Gastrocnemius medialis (tissue), 4 donors: ENCODE data around the gene SAC3D1. TPM values are rescaled to one million over a fixed set of nuclear protein-coding genes. Genes with fewer than 3 reads are reported as not detected.

ENCODE experiments used
- ATAC-seq, 2 donors: fragments of 150-250 bp; one replicate each; pipeline ENCODE4 v1.9.1; 2016
- DNase-seq, 2 donors: peaks; one replicate each; pipeline ENCODE4 v3.0.0-alpha.2; 2019
- H3K27ac ChIP-seq, 4 donors: fragments of 200-600 bp; sonication (generic); 1 replicate in 1 of 4; 2 replicates in 3 of 4; pipeline ENCODE4 v1.5.1; 2016 to 2018; ENCODE audit warnings: mild to moderate bottlenecking in 2 of 4, moderate library complexity in 1 of 4
- H3K27me3 ChIP-seq, 3 donors: fragments of 200-600 bp; sonication (generic) in 2 of 3; 1 replicate in 1 of 3; 2 replicates in 2 of 3; pipeline versions ENCODE4 v1.5.1 to v1.6.0; 2016 to 2019; ENCODE audit warnings: mild to moderate bottlenecking in 1 of 3, moderate library complexity in 1 of 3
- H3K36me3 ChIP-seq, 2 donors: fragments of 200-600 bp; sonication (generic) in 1 of 2; one replicate each; pipeline ENCODE4 v1.5.1; 2017 to 2018
- H3K4me1 ChIP-seq, 2 donors: fragments of 200-600 bp; sonication (generic) in 1 of 2; one replicate each; pipeline ENCODE4 v1.5.1; 2016 to 2017; ENCODE audit warnings: mild to moderate bottlenecking in 2 of 2
- H3K4me3 ChIP-seq, 4 donors: fragments of 200-600 bp; sonication (generic) in 3 of 4; 1 replicate in 1 of 4; 2 replicates in 3 of 4; pipeline ENCODE4 v1.5.1; 2016 to 2019; ENCODE audit warnings: mild to moderate bottlenecking in 2 of 4
- H3K9me3 ChIP-seq, 3 donors: fragments of 200-600 bp; sonication (generic) in 2 of 3; 1 replicate in 1 of 3; 2 replicates in 2 of 3; pipeline ENCODE4 v1.5.1; 2016 to 2019
- CTCF ChIP-seq, 5 experiments: fragments of 450-650 bp in 3 of 5; fragments of 200-600 bp in 2 of 5; sonication (generic) in 2 of 5; IDR thresholded peaks in 4 of 5; conservative IDR thresholded peaks in 1 of 5; 1 replicate in 4 of 5; 2 replicates in 1 of 5; pipeline ENCODE4 v1.5.1; 2016 to 2019; ENCODE audit warnings: antibody characterized with exemption in 5 of 5, mild to moderate bottlenecking in 3 of 5, moderate library complexity in 3 of 5
- POLR2A ChIP-seq, 2 donors: fragments of 450-650 bp; IDR thresholded peaks; one replicate each; pipeline ENCODE4 v1.6.1; 2017; ENCODE audit warnings: antibody characterized with exemption in 2 of 2, mild to moderate bottlenecking in 2 of 2, moderate library complexity in 2 of 2
- in situ Hi-C, 4 donors: fragments of 200-750 bp; cut with MboI; loops; one replicate each; pipeline versions ENCODE4 v1.15.0 to v1.8.0; 2017; ENCODE audit warnings: low sequenced_read_pairs in 4 of 4
- intact Hi-C: fragments of 100-400 bp; cut with DNase I; formaldehyde crosslinking; loops from one replicate; pipeline ENCODE4 v1.15.1; 2023; ENCODE audit warnings: low total_unique reads
- total RNA-seq, 4 donors: library from RNA; depleted of rRNA; stranded (reverse); fragments of >200 nt; gene quantifications; one replicate each; pipeline versions ENCODE4 v1.1.0 to v1.2.3, GENCODE V29; 2016

SAC3D1 gene
- total RNA-seq, 4 donors from 2014 or later, result 9.0 to 27.2 (median 14.4) TPM

GRCh38 chr11:64998141-64998540, 42.9 kb upstream of the SAC3D1 start:
- H3K9me3 ChIP-seq, result no peaks in the 10 kb centered on the region
- H3K4me3 ChIP-seq, result no peak overlapping the region
- TF ChIP-seq POLR2A (IDR thresholded peaks at IDR 0.05) (no peak), CTCF (IDR thresholded peaks at IDR 0.05 in 4 of 5, conservative IDR thresholded peaks at IDR 0.05 in 1 of 5) (no peak)
- peaks cover 9 to 18% of the 10 kb centered on the region in 2 donors for H3K4me1 ChIP-seq
- H3K36me3 ChIP-seq, result no peaks in the 10 kb centered on the region
- H3K27me3 ChIP-seq, result no peaks in the 10 kb centered on the region
- DNase-seq (no peak), ATAC-seq (no peak)
- H3K27ac ChIP-seq, result no peak overlapping the region
- in situ Hi-C loops (no loop called here), intact Hi-C loops (loop anchor here (5.0 kb wide), 2 partner anchors 151 to 189 kb away; no protein-coding TSS in a partner anchor)

- Histone ChIP-seq H3K36me3 (no peaks in the 10 kb centered on the region), H3K27me3 (no peaks in the 10 kb centered on the region), H3K4me3 (no peak overlapping the region), H3K4me1 (peaks cover 9 to 18% of the 10 kb centered on the region in 2 donors), H3K27ac (no peak overlapping the region), H3K9me3 (no peaks in the 10 kb centered on the region)
- ATAC-seq (no peak), DNase-seq (no peak)
- intact Hi-C loops (loop anchor here (5.0 kb wide), 2 partner anchors 152 to 188 kb away; no protein-coding TSS in a partner anchor), in situ Hi-C loops (no loop called here)
- TF ChIP-seq POLR2A (IDR thresholded peaks at IDR 0.05), result no peak
- TF ChIP-seq CTCF (IDR thresholded peaks at IDR 0.05 in 4 of 5, conservative IDR thresholded peaks at IDR 0.05 in 1 of 5), result no peak
Measured at GRCh38 chr11:64998690-64999431, 42.1 kb upstream of the SAC3D1 start.

GRCh38 chr11:64999478-64999877, 41.5 kb upstream of the SAC3D1 start:
- no peaks in the 10 kb centered on the region for H3K36me3 ChIP-seq
- H3K4me1 ChIP-seq, result peaks cover 9 to 18% of the 10 kb centered on the region in 2 donors
- H3K27me3 ChIP-seq, result no peaks in the 10 kb centered on the region
- no peak overlapping the region for H3K4me3 ChIP-seq
- in situ Hi-C loops (no loop called here), intact Hi-C loops (loop anchor here (5.0 kb wide), 2 partner anchors 152 to 188 kb away; no protein-coding TSS in a partner anchor)
- ATAC-seq (no peak), DNase-seq (no peak)
- H3K27ac ChIP-seq, result no peak overlapping the region
- TF ChIP-seq CTCF (IDR thresholded peaks at IDR 0.05 in 4 of 5, conservative IDR thresholded peaks at IDR 0.05 in 1 of 5) (no peak), POLR2A (IDR thresholded peaks at IDR 0.05) (no peak)
- H3K9me3 ChIP-seq, result no peaks in the 10 kb centered on the region

GRCh38 chr11:65002706-65003105, 38.3 kb upstream of the SAC3D1 start:
- H3K9me3 ChIP-seq, result no peaks in the 10 kb centered on the region
- ATAC-seq, result no peak
- in situ Hi-C loops, result no loop called here
- H3K4me1 ChIP-seq, result no peaks in the 10 kb centered on the region
- TF ChIP-seq CTCF (IDR thresholded peaks at IDR 0.05 in 4 of 5, conservative IDR thresholded peaks at IDR 0.05 in 1 of 5) (no peak), POLR2A (IDR thresholded peaks at IDR 0.05) (no peak)
- H3K36me3 ChIP-seq, result no peaks in the 10 kb centered on the region
- H3K4me3 ChIP-seq, result no peak overlapping the region
- no peaks in the 10 kb centered on the region for H3K27me3 ChIP-seq
- no peak overlapping the region for H3K27ac ChIP-seq
- intact Hi-C loops, result no loop called here
- no peak for DNase-seq
